Measurements from ENCODE around the gene TNNI2.

DNA sequence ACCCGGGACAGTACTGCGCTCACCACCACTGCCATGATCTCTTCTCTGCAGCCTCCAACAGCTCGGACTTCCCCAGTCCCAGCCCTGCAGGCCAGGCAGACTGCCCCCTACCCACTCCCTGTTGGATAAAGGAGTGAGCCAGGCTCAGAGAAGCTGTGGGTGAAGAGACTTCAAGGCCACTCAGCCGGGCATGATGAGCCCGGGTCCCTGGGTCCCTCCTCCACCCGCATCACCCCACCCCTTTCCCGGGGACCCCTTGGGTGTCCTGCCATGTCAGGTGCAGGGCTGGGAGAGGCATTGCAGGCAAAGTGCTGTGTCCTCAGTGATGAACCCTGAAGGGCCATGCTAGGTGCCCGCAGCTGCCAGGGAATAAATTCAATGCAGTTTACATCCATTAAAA lies 28.6 kb downstream of the TNNI2 start:
- TF ChIP-seq, protein P1, sequence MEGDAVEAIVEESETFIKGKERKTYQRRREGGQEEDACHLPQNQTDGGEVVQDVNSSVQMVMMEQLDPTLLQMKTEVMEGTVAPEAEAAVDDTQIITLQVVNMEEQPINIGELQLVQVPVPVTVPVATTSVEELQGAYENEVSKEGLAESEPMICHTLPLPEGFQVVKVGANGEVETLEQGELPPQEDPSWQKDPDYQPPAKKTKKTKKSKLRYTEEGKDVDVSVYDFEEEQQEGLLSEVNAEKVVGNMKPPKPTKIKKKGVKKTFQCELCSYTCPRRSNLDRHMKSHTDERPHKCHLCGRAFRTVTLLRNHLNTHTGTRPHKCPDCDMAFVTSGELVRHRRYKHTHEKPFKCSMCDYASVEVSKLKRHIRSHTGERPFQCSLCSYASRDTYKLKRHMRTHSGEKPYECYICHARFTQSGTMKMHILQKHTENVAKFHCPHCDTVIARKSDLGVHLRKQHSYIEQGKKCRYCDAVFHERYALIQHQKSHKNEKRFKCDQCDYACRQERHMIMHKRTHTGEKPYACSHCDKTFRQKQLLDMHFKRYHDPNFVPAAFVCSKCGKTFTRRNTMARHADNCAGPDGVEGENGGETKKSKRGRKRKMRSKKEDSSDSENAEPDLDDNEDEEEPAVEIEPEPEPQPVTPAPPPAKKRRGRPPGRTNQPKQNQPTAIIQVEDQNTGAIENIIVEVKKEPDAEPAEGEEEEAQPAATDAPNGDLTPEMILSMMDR (conservative IDR thresholded peaks at IDR 0.05; ENCODE audit: low read length): no peak
- TF ChIP-seq EZH2phosphoT487 (IDR thresholded peaks at IDR 0.05; ENCODE audit: borderline replicate concordance, low read depth, low read length): no peak

Measured in OCI-LY7 (cell line).